DOHH2 (cell line): ENCODE results near the gene RBP5.

Experiments used
- EZH2phosphoT487 ChIP-seq: fragments of 200-600 bp; sonication (generic); IDR thresholded peaks from 2 replicates; pipeline ENCODE4 v1.6.1; 2017; ENCODE audit warnings: borderline replicate concordance, mild to moderate bottlenecking, antibody characterized with exemption, low read length, moderate library complexity, mixed read lengths
- TF ChIP-seq, protein P1 (sequence below): fragments of 200-600 bp; sonication (generic); IDR thresholded peaks from one replicate; pipeline ENCODE4 v1.5.1; 2014; ENCODE audit warnings: antibody characterized with exemption, mild to moderate bottlenecking, low read depth, low read length; ENCODE audit not compliant: poor library complexity, severe bottlenecking

- TF ChIP-seq, protein P1, sequence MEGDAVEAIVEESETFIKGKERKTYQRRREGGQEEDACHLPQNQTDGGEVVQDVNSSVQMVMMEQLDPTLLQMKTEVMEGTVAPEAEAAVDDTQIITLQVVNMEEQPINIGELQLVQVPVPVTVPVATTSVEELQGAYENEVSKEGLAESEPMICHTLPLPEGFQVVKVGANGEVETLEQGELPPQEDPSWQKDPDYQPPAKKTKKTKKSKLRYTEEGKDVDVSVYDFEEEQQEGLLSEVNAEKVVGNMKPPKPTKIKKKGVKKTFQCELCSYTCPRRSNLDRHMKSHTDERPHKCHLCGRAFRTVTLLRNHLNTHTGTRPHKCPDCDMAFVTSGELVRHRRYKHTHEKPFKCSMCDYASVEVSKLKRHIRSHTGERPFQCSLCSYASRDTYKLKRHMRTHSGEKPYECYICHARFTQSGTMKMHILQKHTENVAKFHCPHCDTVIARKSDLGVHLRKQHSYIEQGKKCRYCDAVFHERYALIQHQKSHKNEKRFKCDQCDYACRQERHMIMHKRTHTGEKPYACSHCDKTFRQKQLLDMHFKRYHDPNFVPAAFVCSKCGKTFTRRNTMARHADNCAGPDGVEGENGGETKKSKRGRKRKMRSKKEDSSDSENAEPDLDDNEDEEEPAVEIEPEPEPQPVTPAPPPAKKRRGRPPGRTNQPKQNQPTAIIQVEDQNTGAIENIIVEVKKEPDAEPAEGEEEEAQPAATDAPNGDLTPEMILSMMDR: no peak
- TF ChIP-seq EZH2phosphoT487: no peak
Observed at GRCh38 chr12:7127916-7128626, 618 bp downstream of the RBP5 start.
